Activated naive CD8-positive, alpha-beta T cell treated with anti-CD3 and anti-CD28 coated beads, Interleukin-2, amount 50 U/mL, for 24 hours (primary cell): ENCODE measurements around the gene CBY1.

Source experiments
- ATAC-seq: fragments of 150-1000 bp; cut with Tn5 transposase; one replicate; pipeline ENCODE4 v1.10.0; 2021
- DNase-seq: peaks from one replicate; pipeline ENCODE4 v3.0.0; 2021
- H3K27ac Mint-ChIP-seq: one replicate; pipeline ENCODE4 v1.8.0; 2021; ENCODE audit warnings: mild to moderate bottlenecking, mixed read lengths
- H3K27me3 Mint-ChIP-seq: one replicate; pipeline ENCODE4 v1.8.0; 2021; ENCODE audit warnings: mixed read lengths
- H3K36me3 Mint-ChIP-seq: one replicate; pipeline ENCODE4 v1.8.0; 2021; ENCODE audit warnings: low read depth, mixed read lengths
- H3K4me1 Mint-ChIP-seq: one replicate; pipeline ENCODE4 v1.8.0; 2021; ENCODE audit warnings: mixed read lengths
- H3K4me3 Mint-ChIP-seq: one replicate; pipeline ENCODE4 v1.8.0; 2021; ENCODE audit warnings: mild to moderate bottlenecking, moderate library complexity, mixed read lengths
- H3K9me3 Mint-ChIP-seq: one replicate; pipeline ENCODE4 v1.8.0; 2021; ENCODE audit warnings: mixed read lengths

Gene CBY1

GRCh38 chr22:38716826-38717225 lies 60.4 kb downstream of the CBY1 start:
- no peak overlapping the region for H3K4me3 Mint-ChIP-seq
- H3K9me3 Mint-ChIP-seq, result no peaks in the 10 kb centered on the region
- ATAC-seq, result no peak
- no peak for DNase-seq
- H3K27me3 Mint-ChIP-seq, result no peaks in the 10 kb centered on the region
- H3K27ac Mint-ChIP-seq, result no peak overlapping the region
- H3K4me1 Mint-ChIP-seq, result peaks cover 29% of the 10 kb centered on the region
- peaks cover 32% of the 10 kb centered on the region for H3K36me3 Mint-ChIP-seq

DNA sequence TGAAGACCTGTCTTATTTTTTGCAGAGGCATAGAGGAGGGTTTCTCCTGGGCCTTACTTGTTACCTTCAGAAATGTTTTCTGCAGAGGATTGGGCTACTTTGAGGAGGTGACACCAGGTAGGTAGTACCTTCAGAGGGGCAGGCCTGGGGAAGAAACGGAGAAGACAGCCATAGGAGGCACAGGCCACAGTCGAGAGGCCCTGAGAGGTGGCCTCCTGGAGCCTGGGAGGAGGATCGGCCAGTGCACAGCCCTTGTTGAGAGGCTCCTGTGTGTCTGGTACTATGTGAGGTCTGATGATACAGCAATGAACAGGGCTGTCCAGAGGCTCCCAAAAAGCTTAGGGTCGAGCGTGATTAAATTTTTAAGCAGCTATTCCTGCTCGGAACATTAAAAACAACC lies 60.8 kb downstream of the CBY1 start:
- no peak for ATAC-seq
- no peaks in the 10 kb centered on the region for H3K27me3 Mint-ChIP-seq
- no peaks in the 10 kb centered on the region for H3K9me3 Mint-ChIP-seq
- no peak overlapping the region for H3K4me3 Mint-ChIP-seq
- no peak for DNase-seq
- peaks cover 33% of the 10 kb centered on the region for H3K36me3 Mint-ChIP-seq
- H3K4me1 Mint-ChIP-seq, result peaks cover 27% of the 10 kb centered on the region
- H3K27ac Mint-ChIP-seq, result no peak overlapping the region

DNA sequence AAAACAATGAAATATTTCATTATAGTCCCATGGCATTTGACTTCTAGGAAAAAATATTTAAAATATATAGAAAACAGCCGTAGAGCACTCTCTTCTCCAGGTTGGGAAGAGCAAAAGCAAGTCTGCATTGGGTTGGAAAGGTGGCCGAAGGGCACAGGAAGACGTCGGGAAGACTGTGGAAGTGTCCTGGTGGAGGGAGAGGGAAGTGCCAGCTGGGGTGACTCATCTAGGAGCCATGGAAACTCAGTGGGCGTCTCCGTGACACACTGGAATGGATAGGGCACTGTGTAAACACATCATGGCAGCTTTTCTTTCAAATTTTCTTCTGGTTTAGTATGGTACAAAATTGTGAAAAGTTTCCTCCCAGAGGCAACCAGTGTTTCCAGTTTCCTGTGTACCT lies 62.0 kb downstream of the CBY1 start:
- no peak for DNase-seq
- H3K36me3 Mint-ChIP-seq, result peaks cover 39% of the 10 kb centered on the region
- ATAC-seq, result no peak
- H3K4me1 Mint-ChIP-seq, result peaks cover 16% of the 10 kb centered on the region
- H3K27me3 Mint-ChIP-seq, result no peaks in the 10 kb centered on the region
- H3K27ac Mint-ChIP-seq, result peak overlapping the region; percentile 71
- no peak overlapping the region for H3K4me3 Mint-ChIP-seq
- no peaks in the 10 kb centered on the region for H3K9me3 Mint-ChIP-seq

DNA sequence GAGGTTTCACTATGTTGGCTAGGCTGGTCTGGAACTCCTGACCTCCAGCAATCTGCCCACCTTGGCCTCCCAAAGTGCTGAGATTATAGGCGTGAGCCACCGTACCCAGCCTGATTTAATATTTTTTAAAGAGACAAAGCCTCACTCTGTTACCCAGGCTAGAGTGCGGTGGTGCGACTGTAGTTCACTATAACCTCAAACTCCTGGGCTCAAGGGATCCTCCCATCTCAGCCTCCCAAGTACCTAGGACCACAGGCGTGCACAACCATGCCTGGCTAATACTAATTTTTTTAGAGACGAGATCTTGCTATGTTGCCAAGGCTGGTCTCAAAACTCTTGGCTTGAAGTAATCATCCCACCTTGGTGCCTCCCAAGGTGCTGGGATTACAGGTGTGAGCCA lies 62.8 kb downstream of the CBY1 start:
- Mint-ChIP-seq H3K9me3 (no peaks in the 10 kb centered on the region), H3K4me1 (peaks cover 11% of the 10 kb centered on the region), H3K4me3 (no peak overlapping the region), H3K27ac (no peak overlapping the region), H3K36me3 (peaks cover 45% of the 10 kb centered on the region), H3K27me3 (no peaks in the 10 kb centered on the region)
- no peak for DNase-seq
- ATAC-seq, result no peak

DNA sequence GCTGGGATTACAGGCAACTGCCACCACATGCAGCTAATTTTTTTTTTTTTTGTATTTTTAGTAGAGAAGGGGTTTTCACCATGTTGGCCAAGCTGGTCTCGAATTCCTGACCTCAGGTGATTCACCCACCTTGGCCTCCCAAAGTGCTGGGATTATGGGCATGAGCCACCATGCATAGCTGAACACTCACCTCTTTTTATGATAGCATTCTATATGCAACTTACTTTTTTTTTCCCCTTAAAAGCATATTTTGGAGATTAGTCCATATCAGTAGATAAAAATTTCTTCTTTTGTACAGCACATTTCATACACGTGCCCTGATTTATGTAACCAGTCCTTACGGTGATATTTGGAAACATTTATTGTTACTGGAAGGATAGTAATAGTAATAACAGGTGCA lies 63.9 kb downstream of the CBY1 start:
- DNase-seq (no peak), ATAC-seq (no peak)
- Mint-ChIP-seq H3K36me3 (peaks cover 52% of the 10 kb centered on the region), H3K4me3 (no peak overlapping the region), H3K27ac (no peak overlapping the region), H3K9me3 (no peaks in the 10 kb centered on the region), H3K27me3 (no peaks in the 10 kb centered on the region), H3K4me1 (peaks cover 7% of the 10 kb centered on the region)

DNA sequence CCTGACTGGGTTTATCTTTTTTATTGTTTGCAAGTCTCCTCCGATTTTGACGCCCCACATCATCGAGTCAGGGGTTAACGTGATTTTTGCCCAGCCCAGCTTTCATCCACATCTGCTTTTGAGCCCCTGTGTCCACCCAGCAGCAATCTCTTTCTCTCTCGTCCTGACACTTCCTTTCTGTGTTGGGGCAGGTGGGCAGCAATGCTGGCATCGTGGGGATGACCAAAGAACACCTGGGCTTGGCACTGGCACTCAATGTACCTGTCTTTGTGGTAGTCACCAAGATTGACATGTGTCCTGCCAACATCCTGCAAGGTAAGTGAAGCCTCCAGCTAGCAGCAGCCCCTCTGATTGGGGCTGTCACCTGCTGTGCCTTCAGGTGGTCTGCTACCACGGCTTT lies 65.1 kb downstream of the CBY1 start:
- Mint-ChIP-seq H3K4me3 (no peak overlapping the region), H3K4me1 (peaks cover 7% of the 10 kb centered on the region), H3K36me3 (peaks cover 61% of the 10 kb centered on the region), H3K27ac (no peak overlapping the region), H3K27me3 (no peaks in the 10 kb centered on the region), H3K9me3 (no peaks in the 10 kb centered on the region)
- ATAC-seq (no peak), DNase-seq (no peak)
